Measurements from ENCODE around the gene NFATC2.
A peak's percentile ranks its signal among the peaks of the same experiment; 100 is the strongest.

NFATC2 gene

GRCh38 chr20:51452734-51453365, 89.7 kb downstream of the NFATC2 start:
- DNase-seq (ENCODE audit: low read depth, low spot score) = no peak

DNA sequence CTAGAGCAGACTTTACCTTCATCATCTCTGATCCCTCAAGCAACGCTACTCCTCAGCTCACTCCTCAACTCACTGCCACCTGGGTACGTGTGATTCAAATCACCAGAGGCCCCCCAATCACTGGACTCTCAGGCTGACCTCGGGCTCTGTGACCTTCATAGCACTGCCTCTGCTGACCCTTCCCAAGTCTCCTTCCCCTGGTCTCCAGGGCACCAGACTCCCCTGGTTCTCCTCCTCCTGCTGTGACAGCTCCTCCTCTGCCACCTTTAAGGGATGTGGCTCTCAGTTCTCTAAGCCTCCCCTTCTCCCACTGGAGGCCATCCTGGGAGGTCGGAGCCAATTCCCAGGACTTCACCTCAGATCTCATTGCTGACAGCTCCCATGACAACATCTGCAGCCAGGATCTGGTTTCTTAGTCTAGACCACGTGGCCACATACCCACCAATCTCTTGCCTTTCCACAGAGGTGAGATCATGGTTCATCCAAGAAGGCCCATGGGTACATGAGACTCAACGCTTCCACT, 90.4 kb downstream of the NFATC2 start:
- no peak for DNase-seq (ENCODE audit: low read depth, low spot score)

- no peak for DNase-seq (ENCODE audit: low read depth, low spot score)
Observed at GRCh38 chr20:51451484-51451883, 91.0 kb downstream of the NFATC2 start.

- DNase-seq (ENCODE audit: low read depth, low spot score) = no peak
Observed at GRCh38 chr20:51450984-51451383, 91.5 kb downstream of the NFATC2 start.

- DNase-seq (ENCODE audit: low read depth, low spot score) = no peak
Observed at GRCh38 chr20:51450221-51450712, 92.3 kb downstream of the NFATC2 start.

DNA sequence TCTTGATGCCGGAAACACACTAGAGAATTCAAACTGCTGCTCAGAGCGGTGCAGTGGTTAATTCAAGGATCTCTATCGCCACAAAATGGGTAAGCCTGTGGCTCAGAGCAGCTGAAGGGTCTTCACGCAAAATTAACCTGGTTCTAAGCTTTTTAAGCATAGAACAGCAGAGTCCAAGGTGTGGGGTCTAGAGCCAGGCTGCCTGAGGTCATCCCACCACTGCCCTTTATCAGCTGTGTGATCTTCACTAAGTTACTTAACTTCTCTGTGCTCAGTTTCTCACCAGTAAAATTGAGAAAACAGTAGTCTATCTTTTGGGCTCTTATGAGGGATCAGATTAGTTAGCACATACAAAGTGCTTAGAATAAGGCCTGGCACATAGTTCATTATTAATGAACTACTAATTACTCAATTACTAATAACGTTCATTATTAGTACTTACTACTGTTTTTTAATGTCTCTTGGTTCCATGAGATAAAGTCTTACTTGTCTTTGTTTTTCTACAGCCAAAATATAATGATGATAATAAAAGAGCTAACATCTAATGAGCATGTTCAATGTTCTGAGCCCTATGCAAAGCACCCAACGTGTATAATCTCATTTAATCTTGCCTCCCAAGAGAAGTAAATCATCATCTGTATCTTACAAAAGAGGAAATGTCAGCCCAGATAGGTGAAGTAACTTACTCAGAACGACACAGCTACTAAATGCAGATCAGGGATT, 92.9 kb downstream of the NFATC2 start:
- no peak for DNase-seq (ENCODE audit: low read depth, low spot score)

- no peak for DNase-seq (ENCODE audit: low read depth, low spot score)
Observed at GRCh38 chr20:51447765-51448148, 94.8 kb downstream of the NFATC2 start.

DNA sequence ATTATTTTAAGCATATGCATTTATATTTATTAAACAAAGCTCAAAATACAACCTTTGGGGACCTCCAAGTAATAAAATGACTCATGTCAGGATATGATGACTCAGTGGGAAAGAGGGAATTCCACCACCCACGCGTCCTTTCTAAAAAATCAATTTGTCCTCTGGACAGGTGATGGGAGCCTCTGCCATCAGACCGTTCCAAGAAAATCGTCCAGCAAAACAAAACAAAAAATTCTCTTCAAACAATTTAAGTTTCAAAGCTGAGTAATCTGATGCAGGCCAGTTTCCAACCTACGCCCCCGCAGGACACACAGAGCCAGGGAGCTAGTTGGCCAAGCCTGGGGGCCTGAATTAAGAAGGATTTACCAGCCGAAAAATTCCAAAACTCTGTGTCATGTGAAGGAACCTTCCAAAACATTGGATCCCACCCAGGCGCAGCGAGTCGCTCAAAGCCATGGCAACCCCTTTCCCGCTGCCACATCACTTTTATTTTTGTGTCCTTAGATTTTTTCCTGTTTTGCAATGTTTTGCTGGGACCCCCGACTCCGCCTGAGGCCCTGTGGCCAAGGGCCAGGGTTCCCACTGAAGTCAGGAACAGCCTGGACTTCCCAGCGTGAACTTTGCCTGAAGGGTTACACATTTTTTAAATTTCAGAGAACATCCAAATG, 95.3 kb downstream of the NFATC2 start:
- peak; percentile 78 for DNase-seq (ENCODE audit: low read depth, low spot score)

- DNase-seq (ENCODE audit: low read depth, low spot score) = peak; percentile 29
Observed at GRCh38 chr20:51446656-51447055, 95.9 kb downstream of the NFATC2 start.

DNA sequence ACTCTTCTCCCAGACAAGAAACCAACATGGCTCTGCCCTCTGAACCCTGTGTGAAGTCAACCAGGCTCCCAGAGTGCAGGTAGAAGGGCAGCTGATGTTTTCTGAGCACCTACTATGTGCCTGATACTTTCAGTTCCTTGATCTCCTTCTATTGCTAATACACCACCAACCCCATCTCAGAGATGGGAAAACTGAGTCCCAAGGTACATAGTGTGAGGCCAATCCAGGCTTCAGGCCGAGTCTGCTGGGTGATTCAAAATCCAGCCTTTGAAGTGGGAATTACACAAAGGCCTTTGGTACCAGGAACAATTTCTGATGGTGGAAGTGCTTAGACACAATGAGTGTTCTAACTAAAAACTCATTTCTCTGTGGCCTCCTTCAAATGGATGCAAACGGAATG, 96.3 kb downstream of the NFATC2 start:
- DNase-seq (ENCODE audit: low read depth, low spot score) = no peak

DNA sequence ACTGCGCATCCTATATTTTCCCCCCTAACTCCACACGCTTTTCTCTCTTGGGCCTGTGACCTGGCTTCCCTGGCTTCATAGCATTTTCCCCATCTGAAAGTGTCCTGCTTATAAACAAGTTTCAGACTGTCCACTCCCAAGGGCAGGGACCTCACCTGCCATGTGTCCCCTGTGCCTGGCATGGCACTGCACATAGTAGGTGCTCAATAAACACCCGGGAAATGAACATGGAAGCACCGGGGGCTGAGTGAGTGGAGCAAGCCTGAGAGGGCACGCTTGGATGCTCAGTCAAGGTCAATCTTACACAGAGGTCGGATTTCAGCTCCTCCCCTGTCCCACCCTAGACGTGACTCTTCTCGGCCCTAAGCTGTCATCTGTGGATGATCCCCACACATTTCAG, 96.9 kb downstream of the NFATC2 start:
- no peak for DNase-seq (ENCODE audit: low read depth, low spot score)

DNA sequence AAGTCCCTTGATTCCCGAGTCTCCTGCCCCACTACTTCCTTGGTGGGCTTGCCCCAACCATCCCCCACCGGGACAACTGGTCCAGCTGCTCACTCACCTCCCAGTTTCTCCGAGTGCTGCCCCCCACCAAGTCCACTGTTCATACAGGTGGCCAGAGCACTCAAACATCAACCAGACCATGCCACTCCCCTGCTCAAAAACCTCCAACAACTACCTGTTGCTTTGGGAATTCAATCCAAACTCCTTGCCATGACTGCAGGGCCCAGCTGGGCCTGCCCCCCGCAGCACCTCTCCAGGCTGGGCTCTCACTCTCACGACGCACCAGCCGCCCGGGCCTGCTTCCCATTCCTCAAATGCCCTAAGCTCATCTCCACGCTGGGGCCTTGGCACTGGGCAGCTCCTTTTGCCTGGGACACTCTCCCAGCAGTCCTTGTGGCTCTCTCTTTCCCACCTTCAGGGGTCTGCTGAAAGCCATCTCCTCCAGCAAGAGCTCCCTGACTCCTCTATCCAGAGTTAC, 97.5 kb downstream of the NFATC2 start:
- no peak for DNase-seq (ENCODE audit: low read depth, low spot score)

GRCh38 chr20:51444467-51444866, 98.1 kb downstream of the NFATC2 start:
- no peak for DNase-seq (ENCODE audit: low read depth, low spot score)

DNA sequence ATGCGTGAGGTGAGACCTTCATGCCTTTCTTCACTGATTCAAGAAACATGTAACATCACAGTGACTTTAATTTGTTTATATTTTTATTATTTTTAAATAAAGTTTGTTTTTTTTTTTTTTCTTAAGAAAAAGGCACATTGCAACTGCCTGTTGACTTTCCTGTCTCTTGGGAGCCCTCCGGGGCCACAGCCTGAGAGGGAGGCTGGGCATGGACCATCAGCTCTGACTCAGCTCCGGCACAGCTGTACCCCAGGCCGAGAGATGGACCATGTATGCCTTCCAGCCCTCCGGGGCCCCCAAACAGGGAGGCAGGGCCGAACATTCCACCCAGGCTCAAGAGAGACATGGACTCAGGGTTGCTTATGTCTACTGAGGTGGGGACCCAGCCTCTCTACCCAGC, 99.9 kb downstream of the NFATC2 start:
- no peak for DNase-seq (ENCODE audit: low read depth, low spot score)

GRCh38 chr20:51440589-51440988, 101.9 kb downstream of the NFATC2 start:
- no peak for DNase-seq (ENCODE audit: low read depth, low spot score)

- no peak for DNase-seq (ENCODE audit: low read depth, low spot score)
Observed at GRCh38 chr20:51439160-51439689, 103.3 kb downstream of the NFATC2 start.

- no peak for DNase-seq (ENCODE audit: low read depth, low spot score)
Observed at GRCh38 chr20:51438136-51438535, 104.4 kb downstream of the NFATC2 start.

- DNase-seq (ENCODE audit: low read depth, low spot score) = no peak
Observed at GRCh38 chr20:51437182-51437924, 105.2 kb downstream of the NFATC2 start.

GRCh38 chr20:51434580-51435247, 107.8 kb downstream of the NFATC2 start:
- no peak for DNase-seq (ENCODE audit: low read depth, low spot score)

DNA sequence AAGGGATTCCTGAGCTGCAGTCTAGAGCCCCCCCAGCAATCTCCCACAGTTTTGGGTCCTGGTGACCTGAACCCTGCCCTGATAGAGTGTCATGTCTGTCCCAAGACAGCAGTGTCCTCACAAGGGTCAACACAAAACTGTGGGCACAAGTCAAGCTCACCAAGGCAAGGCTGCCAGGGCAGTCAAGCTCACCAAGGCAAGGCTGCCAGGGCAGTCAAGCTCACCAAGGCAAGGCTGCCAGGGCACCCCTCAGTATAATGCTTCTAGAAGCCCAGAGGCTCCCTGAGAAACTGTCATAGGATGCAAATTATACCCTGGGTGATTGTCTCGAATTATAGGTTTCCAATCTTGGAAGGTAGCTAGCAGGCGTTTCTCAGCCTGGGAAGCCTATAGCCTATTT, 108.5 kb downstream of the NFATC2 start:
- no peak for DNase-seq (ENCODE audit: low read depth, low spot score)

- DNase-seq (ENCODE audit: low read depth, low spot score) = no peak
Observed at GRCh38 chr20:51432875-51433274, 109.6 kb downstream of the NFATC2 start.
